HepG2 (cell line): ENCODE data around the gene TSPYL1. TPM values are rescaled to one million over a fixed set of nuclear protein-coding genes. Genes with fewer than 3 reads are reported as not detected.

Experiments
- BATF2 ChIP-seq: sonication (generic); formaldehyde crosslinking; IDR thresholded peaks from 2 replicates; pipeline ENCODE4 v1.8.0; 2022; ENCODE audit warnings: mild to moderate bottlenecking, missing genetic modification reagents, moderate library complexity
- GATAD1 ChIP-seq: IDR thresholded peaks from 2 replicates; pipeline ENCODE4 v1.6.1; 2016; ENCODE audit warnings: missing genetic modification reagents, missing compliant biosample characterization
- GLI4 ChIP-seq: sonication (generic); formaldehyde crosslinking; IDR thresholded peaks from 2 replicates; pipeline ENCODE4 v1.5.1; 2020; ENCODE audit warnings: missing genetic modification reagents, mild to moderate bottlenecking, moderate library complexity, borderline replicate concordance
- GZF1 ChIP-seq: sonication (generic); formaldehyde crosslinking; IDR thresholded peaks from 2 replicates; pipeline ENCODE4 v1.5.1; 2020; ENCODE audit warnings: mild to moderate bottlenecking, missing genetic modification reagents
- HIC2 ChIP-seq: sonication (generic); formaldehyde crosslinking; IDR thresholded peaks from 2 replicates; pipeline ENCODE4 v1.9.0; 2022; ENCODE audit warnings: low read depth, missing genetic modification reagents
- HNF4G ChIP-seq, 2 experiments: sonication (generic) in 1 of 2; formaldehyde crosslinking in 1 of 2; IDR thresholded peaks; 2 replicates each; pipeline versions ENCODE4 v1.4.0 to v1.6.1; 2011 to 2020; ENCODE audit warnings: borderline replicate concordance in 2 of 2, low read depth in 2 of 2, mild to moderate bottlenecking in 2 of 2, low read length in 1 of 2, missing genetic modification reagents in 1 of 2, moderate library complexity in 1 of 2
- IRF2 ChIP-seq: IDR thresholded peaks from 2 replicates; pipeline ENCODE4 v1.6.1; 2018; ENCODE audit warnings: missing genetic modification reagents, missing compliant biosample characterization
- KMT2A ChIP-seq: sonication (generic); formaldehyde crosslinking; IDR thresholded peaks from 2 replicates; pipeline ENCODE4 v1.4.0; 2020; ENCODE audit warnings: missing genetic modification reagents
- LBX2 ChIP-seq: sonication (generic); formaldehyde crosslinking; IDR thresholded peaks from 2 replicates; pipeline ENCODE4 v1.5.0; 2020; ENCODE audit warnings: missing genetic modification reagents, mild to moderate bottlenecking, borderline replicate concordance
- MXD4 ChIP-seq: IDR thresholded peaks from 2 replicates; pipeline ENCODE4 v1.6.1; 2016; ENCODE audit warnings: mild to moderate bottlenecking, missing biosample characterization, missing genetic modification reagents
- PPARG ChIP-seq: conservative IDR thresholded peaks from 2 replicates; pipeline ENCODE4 v1.6.1; 2016; ENCODE audit warnings: missing biosample characterization, missing genetic modification reagents
- RFX3 ChIP-seq: IDR thresholded peaks from 2 replicates; pipeline ENCODE4 v1.6.1; 2016; ENCODE audit warnings: missing biosample characterization, missing genetic modification reagents
- SNAPC5 ChIP-seq: sonication (generic); formaldehyde crosslinking; IDR thresholded peaks from 2 replicates; pipeline ENCODE4 v1.8.1; 2023; ENCODE audit warnings: mild to moderate bottlenecking, missing genetic modification reagents, borderline replicate concordance
- SP4 ChIP-seq: sonication (generic); formaldehyde crosslinking; IDR thresholded peaks from 2 replicates; pipeline ENCODE4 v1.8.1; 2023; ENCODE audit warnings: mild to moderate bottlenecking, missing genetic modification reagents
- SUZ12 ChIP-seq: fragments of 150-350 bp; IDR thresholded peaks from 2 replicates; pipeline ENCODE4 v1.6.1; 2014; ENCODE audit warnings: low read depth, low read length
- TCF12 ChIP-seq, 2 experiments: fragments of 450-650 bp in 1 of 2; sonication (generic) in 1 of 2; formaldehyde crosslinking in 1 of 2; IDR thresholded peaks; 2 replicates each; pipeline versions ENCODE4 v1.6.1 to v1.8.0; 2017 to 2022; ENCODE audit warnings: antibody characterized with exemption in 1 of 2, mild to moderate bottlenecking in 1 of 2, missing genetic modification reagents in 1 of 2, moderate library complexity in 1 of 2
- TRAFD1 ChIP-seq: sonication (generic); formaldehyde crosslinking; IDR thresholded peaks from 2 replicates; pipeline ENCODE4 v1.5.1; 2020; ENCODE audit warnings: missing genetic modification reagents, mild to moderate bottlenecking, borderline replicate concordance
- TRIM24 ChIP-seq: sonication (generic); formaldehyde crosslinking; IDR thresholded peaks from 2 replicates; pipeline ENCODE4 v1.8.0; 2022; ENCODE audit warnings: mild to moderate bottlenecking, missing genetic modification reagents
- ZBTB20 ChIP-seq: sonication (generic); formaldehyde crosslinking; IDR thresholded peaks from 2 replicates; pipeline ENCODE4 v1.8.1; 2023; ENCODE audit warnings: missing genetic modification reagents, low read depth, mild to moderate bottlenecking, borderline replicate concordance
- ZNF337 ChIP-seq: sonication (generic); formaldehyde crosslinking; IDR thresholded peaks from 2 replicates; pipeline ENCODE4 v1.5.1; 2020; ENCODE audit warnings: missing genetic modification reagents, low read depth, mild to moderate bottlenecking, borderline replicate concordance
- ZNF691 ChIP-seq: sonication (generic); formaldehyde crosslinking; IDR thresholded peaks from 2 replicates; pipeline ENCODE4 v1.4.0; 2020; ENCODE audit warnings: missing genetic modification reagents, low read depth, mild to moderate bottlenecking, borderline replicate concordance
- ZNF749 ChIP-seq: sonication (generic); formaldehyde crosslinking; IDR thresholded peaks from 2 replicates; pipeline ENCODE4 v1.8.0; 2022; ENCODE audit warnings: mild to moderate bottlenecking, missing genetic modification reagents, moderate library complexity, borderline replicate concordance
- polyA plus RNA-seq, 8 experiments: library from polyadenylated mRNA; depleted of rRNA in 3 of 8; stranded (reverse) in 7 of 8; unstranded in 1 of 8; fragments of >200 nt; fragmentation: Illumina TruSeq in 4 of 8; extraction: Trizol in 4 of 8; gene quantifications; 2 replicates each; pipeline versions ENCODE4 v1.2.1 to v1.2.3, GENCODE V29; 2011 to 2016; ENCODE audit warnings: low read depth in 4 of 8, missing spikeins in 1 of 8, mixed read lengths in 1 of 8; ENCODE audit not compliant: insufficient read depth in 1 of 8
- total RNA-seq, 5 experiments: library from RNA; depleted of rRNA; stranded (reverse); fragments of >200 nt; fragmentation: Illumina TruSeq; extraction: Trizol; gene quantifications; 2 replicates each; pipeline ENCODE4 v1.2.3, GENCODE V29; 2016; ENCODE audit warnings: low read depth in 1 of 5

TSPYL1 gene
- total and polyA plus RNA-seq, 2 of the 13 experiments (the other 11 are each of a cell fraction or from before 2014, with no cell fraction given) = 28.3 to 93.0 TPM

GRCh38 chr6:116255246-116255800 is 24.4 kb downstream of the TSPYL1 start (continued):
- TF ChIP-seq TRAFD1 (CRISPR knock-in tag) (no peak), KMT2A (no peak), SNAPC5 (CRISPR knock-in tag) (no peak), BATF2 (CRISPR knock-in tag) (no peak), GLI4 (CRISPR knock-in tag) (no peak), PPARG (CRISPR knock-in tag) (no peak), LBX2 (CRISPR knock-in tag) (no peak), SUZ12 (no peak), ZNF691 (CRISPR knock-in tag) (no peak), GATAD1 (no peak), ZNF749 (CRISPR knock-in tag) (no peak), IRF2 (peak; percentile 45; the same call in 1 of the 2 replicates), ZNF337 (CRISPR knock-in tag) (no peak), MXD4 (CRISPR knock-in tag) (no peak), TCF12 (IDR thresholded peaks at IDR 0.05) (no peak), TCF12 (CRISPR knock-in tag; IDR thresholded peaks at IDR 0.05) (peak; percentile 38; the same call in 1 of the 2 replicates), TRIM24 (CRISPR knock-in tag) (no peak), HNF4G (IDR thresholded peaks at IDR 0.05; ENCODE audit: borderline replicate concordance, low read depth, low read length) (0 out of 2 replicates have a peak, but pooled peaks have one; percentile 47), HNF4G (CRISPR knock-in tag; IDR thresholded peaks at IDR 0.05; ENCODE audit: borderline replicate concordance, low read depth) (no peak; the same call in 1 of the 2 replicates), SP4 (CRISPR knock-in tag) (no peak), ZBTB20 (CRISPR knock-in tag) (no peak), GZF1 (CRISPR knock-in tag) (no peak), RFX3 (no peak), HIC2 (CRISPR knock-in tag) (no peak)
